ENCODE data around the gene RGS6.

The RGS6 gene

DNA sequence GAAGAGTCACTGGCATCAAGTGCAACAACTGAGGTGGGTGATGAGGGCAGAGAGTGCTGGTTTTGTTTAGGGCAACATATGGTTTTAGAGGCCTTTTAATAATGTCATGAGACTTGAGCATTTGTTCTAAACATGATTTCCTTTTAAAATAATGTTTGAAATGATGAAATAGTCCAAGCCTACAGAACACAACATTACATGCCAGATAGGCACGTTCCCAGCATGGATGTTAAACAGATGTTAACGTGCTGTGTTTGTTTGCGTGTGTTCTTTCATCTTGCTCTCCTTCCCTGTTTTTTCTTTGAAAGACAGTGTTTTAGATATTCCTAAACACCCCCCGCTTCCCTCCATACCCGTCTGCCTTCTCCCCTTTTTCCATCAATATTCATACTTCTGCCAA is 82.3 kb downstream of the RGS6 start:
- DNase-seq (ENCODE audit: low read depth), result no peak

DNA sequence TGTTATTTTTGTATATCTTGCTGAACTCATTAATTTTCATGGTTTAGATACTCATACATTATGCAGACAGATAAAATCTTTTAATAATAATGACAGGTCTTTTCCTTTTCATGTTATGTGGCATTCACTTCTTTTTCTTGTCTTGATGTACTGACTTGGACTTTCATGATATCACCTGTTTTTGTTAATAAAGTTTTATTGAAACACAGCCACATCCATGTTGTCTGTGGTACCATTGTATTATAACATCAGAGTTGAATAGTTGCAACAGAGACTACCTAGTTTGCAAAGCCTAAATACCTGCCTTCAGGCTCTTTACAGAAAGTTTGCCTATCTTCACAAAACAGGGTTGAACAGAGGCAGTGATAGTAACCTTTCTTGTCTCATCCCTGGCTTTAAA is 85.1 kb downstream of the RGS6 start:
- no peak for DNase-seq (ENCODE audit: low read depth)

DNA sequence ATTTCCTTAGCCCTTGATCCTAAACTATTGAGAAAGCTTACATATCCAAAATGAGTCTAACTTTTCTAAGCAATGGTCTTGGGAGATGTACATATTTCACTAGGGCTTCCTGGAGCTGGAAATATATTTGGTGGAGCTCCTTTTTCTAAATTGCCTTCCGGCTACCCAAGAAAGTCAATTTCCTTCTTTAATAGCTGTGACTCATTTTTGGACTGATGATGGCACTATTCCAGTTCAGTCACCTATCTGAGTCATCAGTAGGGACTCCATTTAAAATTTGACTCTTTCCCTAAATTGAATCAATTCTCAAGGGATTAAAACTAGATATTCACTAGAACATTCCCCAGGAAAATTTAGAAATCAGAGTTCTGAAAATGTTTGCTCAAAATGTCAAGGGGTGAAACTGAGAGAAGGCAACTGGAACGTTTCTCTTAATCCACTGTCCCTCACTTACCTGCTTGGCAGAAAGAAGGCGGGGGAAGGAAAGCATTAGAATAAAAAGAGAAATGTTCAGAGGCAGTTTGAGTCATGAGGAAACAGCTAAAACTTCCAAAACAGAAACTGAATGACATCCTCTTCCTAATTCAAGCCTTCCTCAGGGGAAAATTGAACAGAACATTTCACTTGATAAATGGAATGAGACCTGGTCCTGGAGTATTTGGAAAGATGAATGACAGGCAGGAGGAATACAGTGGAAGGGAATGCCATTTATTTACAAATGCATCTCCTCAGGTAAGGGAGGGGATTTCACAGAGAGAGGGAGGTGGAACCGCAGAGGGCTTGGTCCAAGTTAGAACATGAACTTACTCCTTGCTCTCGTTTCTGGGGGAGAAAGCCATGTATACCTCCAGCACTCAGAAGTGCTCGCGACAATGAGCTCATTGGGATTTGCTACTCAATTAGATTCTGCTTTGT is 91.2 kb downstream of the RGS6 start:
- no peak for DNase-seq (ENCODE audit: low read depth)

DNA sequence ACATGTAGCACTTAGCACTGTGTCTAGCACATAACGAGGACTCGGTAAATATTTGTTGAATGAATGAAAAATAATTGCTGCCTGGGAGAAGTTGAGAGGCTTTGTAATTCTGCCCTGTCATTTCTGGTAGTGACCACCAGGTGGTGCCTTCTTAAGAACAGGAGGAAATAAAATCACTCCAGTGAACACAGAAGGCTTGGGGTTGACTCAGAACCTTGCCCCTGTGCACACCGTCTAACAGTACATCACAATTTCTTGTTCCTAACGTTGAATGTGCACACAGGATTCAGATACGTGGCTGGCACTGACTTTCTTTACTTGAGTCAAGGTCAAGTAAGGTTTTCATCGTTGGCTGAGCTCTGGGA is 91.8 kb downstream of the RGS6 start:
- peak; percentile 15 for DNase-seq (ENCODE audit: low read depth)

DNA sequence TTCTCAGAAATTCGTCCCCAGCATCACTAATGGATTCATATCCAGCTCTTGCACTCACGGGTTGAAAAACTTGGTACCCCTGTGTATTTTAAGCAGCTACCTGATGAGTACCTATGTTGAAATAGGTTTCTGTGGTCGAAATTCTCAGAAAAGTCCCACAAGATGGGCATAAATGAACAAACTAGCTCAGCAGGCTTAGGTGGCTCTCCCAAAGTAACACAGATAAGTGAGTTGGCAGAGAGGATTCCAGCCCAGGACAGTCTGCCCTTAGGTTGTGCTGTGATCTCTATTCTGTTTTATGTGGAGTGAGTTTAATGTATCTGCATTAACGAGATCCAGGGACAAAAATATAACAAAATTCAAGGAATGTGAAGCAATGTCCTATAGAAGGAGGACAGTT is 92.3 kb downstream of the RGS6 start:
- no peak for DNase-seq (ENCODE audit: low read depth)

DNA sequence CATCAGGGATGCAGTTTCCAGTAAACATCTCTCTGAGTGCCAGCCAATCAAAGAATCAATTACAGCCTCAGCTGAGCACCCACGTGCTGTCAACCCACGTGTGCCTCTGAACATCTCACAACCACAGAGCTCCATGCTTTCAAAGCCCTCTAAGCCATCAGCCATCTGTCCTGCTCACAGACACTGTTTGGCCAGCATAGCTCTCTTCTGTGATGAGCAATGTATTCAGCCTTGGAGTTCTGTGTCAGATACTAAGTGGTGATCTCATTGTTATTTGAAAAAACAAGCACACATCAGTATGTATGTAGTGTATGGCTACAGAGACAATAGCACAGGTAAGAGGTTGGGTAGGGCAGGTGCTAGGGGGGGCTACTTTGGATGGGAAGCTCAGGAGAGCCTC is 94.3 kb downstream of the RGS6 start:
- DNase-seq (ENCODE audit: low read depth), result no peak

DNA sequence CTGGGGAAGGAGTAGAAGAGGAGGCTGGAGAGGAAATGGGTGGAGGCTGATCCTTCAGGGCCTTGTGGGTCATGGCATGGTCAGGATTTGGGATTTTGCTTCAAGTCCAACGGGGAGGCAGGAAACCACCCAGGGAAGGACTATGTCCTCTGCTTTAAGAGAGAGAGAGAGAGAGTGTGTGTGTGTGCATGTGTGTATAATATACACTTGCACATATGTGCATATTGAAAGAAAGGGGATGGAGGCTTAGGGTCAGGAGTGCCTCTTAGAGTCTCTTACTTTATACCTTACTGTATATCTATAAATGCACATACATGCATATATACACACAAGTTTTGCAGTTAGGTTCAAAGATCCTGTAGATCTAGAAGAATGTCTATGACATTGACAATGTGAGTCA is 94.8 kb downstream of the RGS6 start:
- DNase-seq (ENCODE audit: low read depth), result no peak

DNA sequence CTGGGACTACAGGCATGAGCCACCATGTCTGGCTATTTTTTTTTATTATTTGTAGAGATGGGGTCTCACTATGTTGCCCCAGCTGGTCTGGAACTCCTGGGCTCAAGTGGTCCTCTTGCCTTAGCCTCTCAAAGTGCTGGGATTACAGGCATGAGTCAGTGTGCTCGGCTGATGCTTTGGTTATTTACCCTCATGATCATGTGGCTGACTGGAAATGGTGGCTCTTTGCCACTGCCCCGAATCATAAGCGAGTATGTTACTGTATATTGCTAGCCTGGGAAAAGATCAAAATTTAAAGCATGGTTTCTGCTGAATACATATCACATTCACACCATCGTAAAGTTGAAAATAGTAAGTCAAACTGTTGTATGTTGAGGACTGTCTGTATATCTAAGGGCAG is 101.1 kb downstream of the RGS6 start:
- DNase-seq (ENCODE audit: low read depth), result no peak

DNA sequence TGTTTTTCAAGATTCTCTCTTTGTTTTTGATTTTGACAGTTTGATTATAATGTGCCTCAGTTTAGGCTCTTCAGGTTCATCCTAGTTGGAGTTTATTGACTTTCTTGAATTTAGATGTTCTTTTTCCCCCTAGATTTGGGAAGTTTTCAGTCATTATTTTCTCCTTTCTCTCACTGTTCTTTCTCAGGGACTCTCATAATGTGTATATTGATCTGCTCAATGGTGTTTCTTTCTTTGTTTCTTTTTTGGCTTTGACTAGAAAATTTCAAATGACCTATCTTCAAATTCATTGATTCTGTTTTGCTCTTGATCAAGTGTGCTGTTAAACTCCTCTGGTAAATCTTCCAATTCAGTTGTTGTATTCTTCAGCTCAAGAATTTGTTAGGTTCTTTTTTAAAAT is 108.3 kb downstream of the RGS6 start:
- DNase-seq (ENCODE audit: low read depth), result no peak

DNA sequence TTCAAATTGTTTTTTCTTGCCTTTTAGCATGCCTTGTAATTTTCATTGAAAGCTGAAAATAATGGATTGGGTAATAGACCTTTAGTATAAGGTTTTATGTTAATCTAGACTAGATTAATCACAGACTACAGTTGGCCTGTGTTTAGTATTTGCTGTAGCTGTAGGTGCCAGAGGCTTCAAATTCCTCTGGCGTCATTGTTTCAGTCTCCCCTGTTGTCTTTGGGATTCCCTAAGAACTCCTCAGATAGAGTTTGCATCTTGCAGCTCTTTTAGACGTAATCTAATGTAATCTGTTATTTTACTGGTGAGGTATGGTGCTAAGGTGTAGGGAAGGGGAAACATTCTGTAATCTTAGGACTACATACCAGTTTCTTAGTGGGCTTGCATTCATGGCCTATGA is 113.0 kb downstream of the RGS6 start:
- no peak for DNase-seq (ENCODE audit: low read depth)

DNA sequence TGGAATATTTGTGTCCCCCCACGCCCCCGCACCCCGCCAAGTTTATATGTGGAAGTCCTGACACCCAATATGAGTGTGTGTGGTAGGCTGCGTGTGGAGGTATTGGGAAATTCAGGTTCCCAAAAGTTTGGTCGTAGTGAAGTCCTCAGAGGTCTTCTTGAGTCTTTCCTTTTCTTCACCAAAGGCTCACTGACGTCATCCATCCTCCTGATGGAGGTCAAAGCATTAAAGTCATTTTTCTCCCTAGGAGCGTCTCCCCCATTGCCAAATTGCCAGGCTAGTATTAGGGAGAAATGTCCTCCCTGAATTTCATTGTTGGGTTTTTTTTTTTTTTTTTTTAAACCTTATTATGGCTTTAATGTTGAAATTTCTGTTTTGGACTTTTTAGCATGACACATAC is 113.7 kb downstream of the RGS6 start:
- no peak for DNase-seq (ENCODE audit: low read depth)

DNA sequence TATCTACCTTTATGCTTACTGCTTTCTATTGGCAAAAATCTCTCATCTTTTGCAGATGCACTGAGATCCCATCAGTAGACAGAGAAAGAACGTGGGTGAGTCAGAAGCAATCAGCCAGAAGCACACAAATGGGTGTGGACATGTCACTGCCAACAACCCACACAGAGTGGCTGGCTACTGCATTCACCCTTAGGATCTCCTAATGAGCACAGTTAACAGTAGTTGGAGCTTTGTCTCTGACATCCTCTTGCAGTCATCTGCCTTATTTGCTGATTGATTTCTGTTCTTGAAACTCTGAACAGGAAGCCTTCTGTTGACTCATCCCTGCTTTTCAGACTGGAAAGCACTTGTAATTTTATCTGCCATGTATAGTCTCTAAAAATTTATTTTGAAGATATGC is 117.2 kb downstream of the RGS6 start:
- DNase-seq (ENCODE audit: low read depth), result peak; percentile 25

DNA sequence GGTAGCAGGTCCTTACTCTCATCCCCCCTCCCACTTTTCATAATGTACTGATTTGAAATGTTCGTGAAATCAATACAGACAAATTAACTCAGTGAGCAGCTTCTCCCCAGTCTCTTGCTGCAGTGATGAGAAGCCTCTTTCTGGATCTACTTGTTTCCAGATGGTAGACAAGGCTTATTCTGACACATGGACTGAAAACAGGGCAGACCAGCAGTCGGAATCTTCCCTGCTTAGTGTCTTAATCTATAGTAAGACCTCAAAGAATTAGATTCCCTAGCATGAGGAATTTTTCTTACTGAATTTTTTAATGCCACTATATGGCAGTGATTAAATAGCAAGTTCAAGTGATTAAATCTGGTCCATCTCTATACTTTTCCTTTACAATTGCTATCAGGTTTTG is 120.1 kb downstream of the RGS6 start:
- no peak for DNase-seq (ENCODE audit: low read depth)

DNA sequence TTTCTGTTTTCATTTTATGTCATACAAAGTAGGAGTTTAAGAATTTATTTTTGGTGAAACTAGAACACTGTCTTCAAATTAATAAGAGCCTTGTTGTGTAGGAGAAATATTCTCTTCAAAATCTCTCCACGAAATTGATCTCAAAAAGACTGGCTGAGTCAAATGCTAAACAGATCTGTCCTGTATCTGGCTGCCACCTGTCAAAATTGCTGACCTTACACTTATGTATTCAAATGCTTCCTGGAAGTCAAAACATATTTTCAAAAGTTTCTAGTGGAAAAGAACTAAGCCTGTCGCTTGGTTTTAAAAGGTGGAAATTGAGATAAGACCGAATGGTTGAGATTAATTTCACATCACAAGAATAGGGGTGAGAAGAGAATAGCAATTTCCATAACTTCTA is 121.4 kb downstream of the RGS6 start:
- no peak for DNase-seq (ENCODE audit: low read depth)

DNA sequence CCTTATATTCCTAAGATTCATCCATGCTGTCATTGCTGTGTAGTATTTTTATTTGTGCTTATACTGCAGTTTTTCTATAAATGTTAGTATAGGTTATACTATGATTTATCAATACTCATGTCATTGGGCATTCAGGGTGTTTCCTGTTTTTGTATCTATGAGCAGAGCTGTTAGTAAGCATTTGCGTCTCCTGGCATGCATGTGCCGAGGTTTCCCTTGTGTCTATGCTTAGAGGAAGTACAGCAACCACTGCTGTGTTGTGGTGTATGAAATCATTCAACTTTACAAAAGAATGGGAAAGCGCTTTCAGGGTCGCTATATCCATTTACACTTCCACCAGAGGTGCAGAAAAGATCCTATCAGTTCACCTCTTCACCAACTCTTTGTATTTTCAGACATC is 122.7 kb downstream of the RGS6 start:
- no peak for DNase-seq (ENCODE audit: low read depth)

DNA sequence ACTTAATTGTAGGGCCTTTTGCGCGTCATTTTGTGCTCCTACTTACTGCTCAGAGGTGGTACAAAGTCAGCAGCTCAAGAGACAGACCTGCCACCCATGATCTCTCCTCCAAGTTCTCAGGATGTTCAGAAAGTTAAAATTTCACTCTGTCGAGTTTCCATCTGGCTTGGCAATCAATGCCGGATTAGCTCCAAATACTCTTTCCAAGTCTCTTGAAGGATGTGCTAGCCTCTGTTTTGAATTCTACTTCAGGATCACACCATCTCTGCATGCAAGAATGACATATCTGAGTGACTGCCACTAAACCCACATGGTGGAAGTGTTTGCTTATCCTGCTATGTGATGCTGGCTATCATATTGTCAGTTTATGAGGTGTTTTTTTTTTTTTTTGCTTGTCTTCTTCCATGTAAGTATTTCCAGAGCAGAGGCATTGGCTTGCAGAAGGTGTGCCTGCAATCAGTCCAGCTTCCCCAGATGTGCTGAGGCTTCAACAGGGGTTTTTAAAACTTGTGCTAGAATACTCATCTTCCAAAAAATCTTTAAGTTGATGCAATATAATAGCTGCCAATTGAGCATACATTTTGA is 125.6 kb downstream of the RGS6 start:
- no peak for DNase-seq (ENCODE audit: low read depth)

DNA sequence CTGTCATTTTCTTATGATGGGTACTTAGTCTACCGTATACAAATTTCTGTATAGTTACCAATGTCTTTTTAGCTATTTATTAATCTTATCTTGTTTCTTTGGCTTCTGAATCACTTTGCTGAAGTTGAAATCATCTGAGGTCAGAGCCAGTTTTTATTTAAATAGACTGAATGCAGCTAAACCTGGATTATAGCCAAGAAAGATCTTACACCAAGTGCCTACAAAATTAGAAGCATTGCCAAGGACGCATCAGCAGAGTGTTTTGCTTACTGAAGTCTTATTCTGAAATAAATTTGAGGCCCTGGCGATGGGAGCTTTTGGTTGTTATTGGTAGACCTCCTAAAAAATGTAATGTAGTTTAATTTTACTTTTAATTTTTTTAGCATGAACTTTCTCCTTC is 128.2 kb downstream of the RGS6 start:
- DNase-seq (ENCODE audit: low read depth), result no peak

DNA sequence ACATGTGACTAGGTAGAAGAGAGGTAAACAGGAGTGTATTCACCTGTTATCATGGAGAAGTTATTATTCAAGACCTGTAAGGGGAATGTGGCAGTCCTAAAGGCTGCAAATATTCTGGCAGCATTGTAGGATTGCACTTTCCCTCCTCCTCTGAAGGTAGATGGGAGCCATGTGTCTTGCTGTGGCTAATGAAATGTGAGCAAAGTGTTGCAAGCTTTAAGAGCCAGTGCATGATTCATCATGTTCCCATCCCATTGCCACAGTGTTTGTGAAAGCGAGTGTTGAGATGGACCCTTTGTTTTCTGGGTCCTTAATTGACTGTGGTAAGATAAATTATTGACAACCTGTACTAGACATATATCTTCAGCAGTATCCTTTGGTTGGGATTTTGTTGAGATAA is 128.7 kb downstream of the RGS6 start:
- no peak for DNase-seq (ENCODE audit: low read depth)

DNA sequence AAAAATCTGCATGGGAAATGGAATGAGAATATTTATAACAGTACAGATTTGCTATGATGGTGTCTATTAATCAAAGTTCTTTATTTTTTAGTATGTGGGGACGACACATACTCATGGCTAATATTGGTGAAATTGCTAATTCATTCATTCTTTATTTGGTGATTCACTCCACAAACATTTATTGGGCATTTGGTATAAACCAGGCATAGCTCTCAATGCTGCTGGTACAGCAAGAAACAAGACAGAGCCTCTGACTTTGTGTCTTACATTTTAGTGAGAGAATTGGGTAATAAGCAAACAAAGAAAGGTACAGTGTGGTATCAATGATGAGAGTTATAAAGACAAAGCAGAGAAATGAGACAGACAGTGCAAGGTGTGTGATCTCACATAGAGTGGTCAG is 129.5 kb downstream of the RGS6 start:
- no peak for DNase-seq (ENCODE audit: low read depth)

DNA sequence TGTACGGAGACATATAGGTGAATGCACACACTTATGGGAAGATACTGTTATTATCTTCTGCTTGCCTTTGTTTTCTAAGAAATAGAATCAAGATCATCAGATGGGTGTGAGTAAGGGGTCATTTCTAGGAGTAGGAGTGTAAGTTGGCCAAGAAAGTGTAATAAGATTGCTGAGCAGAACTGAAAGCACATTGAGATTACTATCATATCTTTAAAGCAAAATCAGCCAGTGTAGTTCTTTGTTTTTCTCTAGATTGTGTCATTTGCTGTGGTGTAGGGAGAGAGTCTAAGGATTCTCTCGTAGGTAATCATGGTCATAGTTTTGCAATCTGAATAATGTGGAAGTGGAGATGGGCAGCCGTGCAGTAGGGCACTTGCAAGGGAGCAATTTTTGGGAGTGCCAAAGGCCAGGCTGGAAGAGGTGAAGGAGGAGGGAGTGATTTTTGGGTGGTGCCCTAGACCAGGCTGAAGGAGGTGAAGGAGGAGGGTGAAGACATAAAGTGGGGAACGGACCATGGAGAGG is 131.6 kb downstream of the RGS6 start:
- DNase-seq (ENCODE audit: low read depth), result no peak

DNA sequence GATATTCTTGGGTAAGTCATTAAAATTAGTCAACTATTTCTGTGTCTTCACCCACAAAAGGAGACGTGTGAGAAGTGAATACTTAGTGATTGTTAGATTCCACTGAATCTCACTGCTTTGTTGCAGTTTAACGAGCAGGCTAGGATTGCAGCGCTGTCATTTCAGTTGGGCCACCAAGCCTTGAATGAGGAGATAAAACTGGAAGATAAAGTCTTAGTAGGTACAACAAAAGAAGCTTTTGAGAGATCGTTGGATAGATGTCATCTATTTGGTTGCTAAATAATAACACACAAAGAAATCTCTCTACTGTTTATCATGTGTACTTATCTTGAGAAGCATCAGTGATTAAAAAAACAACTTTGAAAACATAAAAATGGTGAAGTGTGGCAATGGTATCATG is 132.3 kb downstream of the RGS6 start:
- DNase-seq (ENCODE audit: low read depth), result no peak

DNA sequence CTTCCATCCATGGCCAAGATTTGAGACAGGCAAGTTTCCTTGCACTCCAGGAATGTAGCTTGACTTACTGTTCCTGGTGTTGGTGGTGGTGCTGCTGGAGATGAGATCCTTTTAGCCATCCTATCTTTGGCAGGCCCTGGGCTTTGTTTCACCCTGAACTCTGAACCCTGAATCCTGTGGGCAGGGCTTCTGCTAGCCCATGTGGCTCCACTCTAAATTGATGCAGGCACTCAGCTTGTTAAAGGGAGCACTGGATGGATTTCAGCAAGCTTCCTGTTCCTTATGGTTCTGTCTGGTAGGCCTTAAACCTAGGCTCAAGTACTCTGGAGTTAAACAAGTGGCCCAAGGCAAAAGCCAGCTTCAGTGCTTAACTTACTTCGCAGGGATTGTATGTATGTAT is 138.2 kb downstream of the RGS6 start:
- DNase-seq (ENCODE audit: low read depth), result no peak

DNA sequence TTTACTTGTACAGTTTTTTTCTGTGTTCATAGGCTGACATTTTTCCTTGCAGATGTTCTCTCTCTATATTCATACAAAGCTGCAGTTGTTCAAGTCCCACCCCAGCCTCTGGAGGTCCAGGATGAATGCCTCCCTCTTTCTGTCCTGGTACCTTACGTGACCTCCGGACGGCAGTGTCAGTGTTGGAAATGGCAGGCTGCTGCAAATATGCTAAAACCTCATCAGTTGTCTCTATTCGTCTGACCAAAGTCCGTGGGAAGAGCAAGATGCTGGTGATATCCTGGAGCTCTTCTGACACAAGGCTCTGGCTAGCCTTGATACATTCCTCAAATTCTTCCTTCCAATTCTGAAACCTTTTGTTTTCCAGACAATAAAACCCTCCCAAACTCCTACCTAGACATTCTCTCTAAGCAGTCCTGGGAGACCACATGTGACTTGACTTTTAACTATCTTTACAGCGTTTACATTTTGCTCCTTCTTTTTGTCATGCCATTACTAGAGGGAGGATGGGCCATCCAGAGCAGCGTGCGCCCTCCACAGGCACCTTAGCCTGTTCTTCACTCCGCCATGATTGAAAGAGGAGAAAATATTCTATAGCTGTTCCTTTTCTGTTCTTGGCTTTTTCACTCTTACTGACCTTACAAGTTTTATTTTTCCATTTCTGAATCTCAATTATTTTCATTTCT is 143.6 kb downstream of the RGS6 start:
- no peak for DNase-seq (ENCODE audit: low read depth)

Data from activated T-cell treated with anti-CD3 and anti-CD28 coated beads for 48 hours (primary cell).